ENCODE measurements around the gene AMBRA1.

The AMBRA1 gene

DNA sequence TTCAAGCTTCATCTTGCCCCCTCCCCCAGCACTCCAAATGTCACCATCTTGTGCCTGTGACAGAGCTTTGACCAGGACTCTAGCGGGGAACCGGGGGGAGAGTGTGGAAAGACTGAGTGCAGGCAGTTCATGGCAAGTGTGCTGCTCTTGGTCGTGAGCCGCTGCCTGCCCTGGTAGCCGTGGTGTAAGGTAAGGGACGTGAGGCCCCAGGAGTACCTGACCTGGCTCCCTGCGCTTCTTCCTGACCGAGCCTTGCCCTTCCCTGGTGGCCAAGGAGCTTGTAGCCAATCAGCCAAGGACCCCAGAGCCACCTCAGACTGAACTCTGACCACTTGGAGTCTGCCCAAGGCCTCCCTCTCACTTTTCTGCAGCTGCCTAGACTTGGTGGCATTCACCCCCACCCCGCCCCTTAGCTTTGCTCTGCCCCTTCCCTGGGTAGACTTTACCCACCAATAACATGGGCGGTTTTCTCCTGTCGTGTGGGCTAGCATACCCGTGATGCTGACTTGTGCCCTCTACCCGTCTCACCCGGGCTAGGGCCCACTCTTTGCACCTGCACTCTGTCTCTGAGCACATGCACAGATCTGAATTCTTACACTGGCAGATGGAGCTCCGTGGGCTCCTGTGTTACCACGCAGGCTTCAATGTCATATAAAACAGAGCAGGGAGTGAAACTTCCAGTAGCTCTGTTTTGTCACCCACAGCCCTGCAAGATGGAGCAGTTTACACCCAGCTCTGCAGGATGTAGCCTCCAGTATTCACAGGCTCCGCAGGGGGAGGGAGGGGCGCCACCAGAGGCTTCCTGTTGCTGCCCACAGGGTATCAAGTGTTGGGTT is 245.0 kb downstream of the AMBRA1 start:
- DNase-seq (ENCODE audit: extremely low read depth, insufficient read length): no peak
- no peaks in the 10 kb centered on the region for H3K27me3 ChIP-seq (replicated peaks; ENCODE audit: control insufficient read depth, insufficient read depth, low read length)
- H3K36me3 ChIP-seq (ENCODE audit: control insufficient read depth, insufficient read depth, low read length): peaks cover 1% of the 10 kb centered on the region
- H3K4me3 ChIP-seq (replicated peaks; ENCODE audit: low read depth, low read length): peak overlapping the region; percentile 98
- TF ChIP-seq CTCF (IDR thresholded peaks at IDR 0.05; ENCODE audit: insufficient read depth, low read length, poor library complexity, severe bottlenecking): no peak

GRCh38 chr11:46347637-46348311 is 246.0 kb downstream of the AMBRA1 start:
- TF ChIP-seq CTCF (IDR thresholded peaks at IDR 0.05; ENCODE audit: insufficient read depth, low read length, poor library complexity, severe bottlenecking): peak; percentile 1
- Histone ChIP-seq H3K36me3 (ENCODE audit: control insufficient read depth, insufficient read depth, low read length) (no peaks in the 10 kb centered on the region; the same call in 1 of the 2 replicates), H3K4me3 (replicated peaks; ENCODE audit: low read depth, low read length) (peak overlapping the region; percentile 98), H3K27me3 (replicated peaks; ENCODE audit: control insufficient read depth, insufficient read depth, low read length) (no peaks in the 10 kb centered on the region)
- DNase-seq (ENCODE audit: extremely low read depth, insufficient read length): no peak

GRCh38 chr11:46346886-46347636 is 246.8 kb downstream of the AMBRA1 start, which contains the start of gene DGKZ:
TSS of gene DGKZ (plus strand) at chr11:46347463. CDS start at chr11:46347660, 197 bp downstream.
- no peak for TF ChIP-seq CTCF (IDR thresholded peaks at IDR 0.05; ENCODE audit: insufficient read depth, low read length, poor library complexity, severe bottlenecking)
- DNase-seq (ENCODE audit: extremely low read depth, insufficient read length): peak; percentile 90
- H3K27me3 ChIP-seq (replicated peaks; ENCODE audit: control insufficient read depth, insufficient read depth, low read length): no peaks in the 10 kb centered on the region
- no peaks in the 10 kb centered on the region; the same call in 1 of the 2 replicates for H3K36me3 ChIP-seq (ENCODE audit: control insufficient read depth, insufficient read depth, low read length)
- H3K4me3 ChIP-seq (replicated peaks; ENCODE audit: low read depth, low read length): peak within 1 kb of the TSS; percentile 98

All from GM06990 (cell line).